ENCODE results near the gene CHID1.

CHID1 gene

GRCh38 chr11:867856-868358, 42.7 kb downstream of the CHID1 start:
- no peak for FAIRE-seq
- DNase-seq (ENCODE audit: insufficient read length, low spot score): no peak

- no peak for FAIRE-seq
- no peak for DNase-seq (ENCODE audit: insufficient read length, low spot score)
Observed at GRCh38 chr11:866481-866880, 44.1 kb downstream of the CHID1 start.

GRCh38 chr11:865462-866430, 44.9 kb downstream of the CHID1 start:
- FAIRE-seq: no peak
- DNase-seq (ENCODE audit: insufficient read length, low spot score): no peak

- no peak for DNase-seq (ENCODE audit: insufficient read length, low spot score)
- no peak for FAIRE-seq
Observed at GRCh38 chr11:864898-865297, 45.7 kb downstream of the CHID1 start.

- FAIRE-seq: no peak
Observed at GRCh38 chr11:863910-864827, 46.4 kb downstream of the CHID1 start.

GRCh38 chr11:863023-863909, 47.3 kb downstream of the CHID1 start:
- FAIRE-seq (no peak), DNase-seq (ENCODE audit: insufficient read length, low spot score) (no peak)

More at GRCh38 chr11:863910-864827, 46.4 kb downstream of the CHID1 start:
- DNase-seq (ENCODE audit: insufficient read length, low spot score): no peak

- DNase-seq (ENCODE audit: insufficient read length, low spot score): no peak
- no peak for FAIRE-seq
Observed at GRCh38 chr11:862696-863022, 48.0 kb downstream of the CHID1 start.

GRCh38 chr11:862081-862661, 48.4 kb downstream of the CHID1 start:
- FAIRE-seq: no peak
- DNase-seq (ENCODE audit: insufficient read length, low spot score): no peak

GRCh38 chr11:861105-861479, 49.5 kb downstream of the CHID1 start:
- no peak for FAIRE-seq
- no peak for DNase-seq (ENCODE audit: insufficient read length, low spot score)

GRCh38 chr11:860234-861104, 50.1 kb downstream of the CHID1 start:
- DNase-seq (ENCODE audit: insufficient read length, low spot score): no peak
- no peak for FAIRE-seq

GRCh38 chr11:859394-860131, 51.0 kb downstream of the CHID1 start:
- no peak for DNase-seq (ENCODE audit: insufficient read length, low spot score)
- FAIRE-seq: no peak

- no peak for FAIRE-seq
Observed at GRCh38 chr11:858762-859339, 51.8 kb downstream of the CHID1 start.

GRCh38 chr11:858053-858761, 52.4 kb downstream of the CHID1 start:
- DNase-seq (ENCODE audit: insufficient read length, low spot score): no peak
- FAIRE-seq: no peak

More at GRCh38 chr11:858762-859339, 51.8 kb downstream of the CHID1 start:
- no peak for DNase-seq (ENCODE audit: insufficient read length, low spot score)

GRCh38 chr11:856397-856796, 54.2 kb downstream of the CHID1 start:
- no peak for DNase-seq (ENCODE audit: insufficient read length, low spot score)
- no peak for FAIRE-seq

GRCh38 chr11:855796-856195, 54.8 kb downstream of the CHID1 start:
- no peak for FAIRE-seq
- DNase-seq (ENCODE audit: insufficient read length, low spot score): no peak

GRCh38 chr11:855330-855674, 55.3 kb downstream of the CHID1 start:
- FAIRE-seq: no peak

GRCh38 chr11:854601-855329, 55.8 kb downstream of the CHID1 start:
- FAIRE-seq (no peak), DNase-seq (ENCODE audit: insufficient read length, low spot score) (no peak)

More at GRCh38 chr11:855330-855674, 55.3 kb downstream of the CHID1 start:
- no peak for DNase-seq (ENCODE audit: insufficient read length, low spot score)
